NT2/D1 (cell line): ENCODE results near the gene CD38.
"Not testable (repeated sequence)": the region's sequence is repeated elsewhere in the genome, so short reads cannot be mapped to it uniquely, and the experiment has no call there.

Experiments used
- DNase-seq: peaks from one replicate; pipeline ENCODE4 v3.0.0-alpha.2; 2011; ENCODE audit warnings: low read depth, low spot score
- H3K27me3 ChIP-seq: 2 replicates; pipeline ENCODE4 v1.6.0; 2011; ENCODE audit warnings: mild to moderate bottlenecking; ENCODE audit not compliant: insufficient read length, insufficient read depth
- H3K36me3 ChIP-seq: 2 replicates; pipeline ENCODE4 v1.6.1; 2011; ENCODE audit warnings: mild to moderate bottlenecking, low read length, mixed read lengths; ENCODE audit not compliant: insufficient read depth, insufficient read length
- H3K4me1 ChIP-seq: 2 replicates; pipeline ENCODE4 v1.5.1; 2011; ENCODE audit not compliant: insufficient read depth, insufficient read length
- H3K4me3 ChIP-seq: 2 replicates; pipeline ENCODE4 v1.5.1; 2011; ENCODE audit warnings: low read depth; ENCODE audit not compliant: insufficient read length
- H3K9ac ChIP-seq: 2 replicates; pipeline ENCODE4 v1.6.0; 2011; ENCODE audit warnings: low read depth; ENCODE audit not compliant: insufficient read length
- H3K9me3 ChIP-seq: 2 replicates; pipeline ENCODE4 v1.5.1; 2011; ENCODE audit warnings: mild to moderate bottlenecking, low read length; ENCODE audit not compliant: insufficient read depth
- SUZ12 ChIP-seq: IDR thresholded peaks from 2 replicates; pipeline ENCODE4 v1.6.1; 2011; ENCODE audit not compliant: insufficient read length, insufficient read depth; ENCODE audit errors: extremely low read depth
- YY1 ChIP-seq: IDR thresholded peaks from 2 replicates; pipeline ENCODE4 v1.6.1; 2011; ENCODE audit not compliant: insufficient read length, insufficient read depth
- ZNF274 ChIP-seq: IDR thresholded peaks from 2 replicates; pipeline ENCODE4 v1.6.1; 2011; ENCODE audit warnings: mild to moderate bottlenecking, low read depth, low read length

CD38 gene

DNA sequence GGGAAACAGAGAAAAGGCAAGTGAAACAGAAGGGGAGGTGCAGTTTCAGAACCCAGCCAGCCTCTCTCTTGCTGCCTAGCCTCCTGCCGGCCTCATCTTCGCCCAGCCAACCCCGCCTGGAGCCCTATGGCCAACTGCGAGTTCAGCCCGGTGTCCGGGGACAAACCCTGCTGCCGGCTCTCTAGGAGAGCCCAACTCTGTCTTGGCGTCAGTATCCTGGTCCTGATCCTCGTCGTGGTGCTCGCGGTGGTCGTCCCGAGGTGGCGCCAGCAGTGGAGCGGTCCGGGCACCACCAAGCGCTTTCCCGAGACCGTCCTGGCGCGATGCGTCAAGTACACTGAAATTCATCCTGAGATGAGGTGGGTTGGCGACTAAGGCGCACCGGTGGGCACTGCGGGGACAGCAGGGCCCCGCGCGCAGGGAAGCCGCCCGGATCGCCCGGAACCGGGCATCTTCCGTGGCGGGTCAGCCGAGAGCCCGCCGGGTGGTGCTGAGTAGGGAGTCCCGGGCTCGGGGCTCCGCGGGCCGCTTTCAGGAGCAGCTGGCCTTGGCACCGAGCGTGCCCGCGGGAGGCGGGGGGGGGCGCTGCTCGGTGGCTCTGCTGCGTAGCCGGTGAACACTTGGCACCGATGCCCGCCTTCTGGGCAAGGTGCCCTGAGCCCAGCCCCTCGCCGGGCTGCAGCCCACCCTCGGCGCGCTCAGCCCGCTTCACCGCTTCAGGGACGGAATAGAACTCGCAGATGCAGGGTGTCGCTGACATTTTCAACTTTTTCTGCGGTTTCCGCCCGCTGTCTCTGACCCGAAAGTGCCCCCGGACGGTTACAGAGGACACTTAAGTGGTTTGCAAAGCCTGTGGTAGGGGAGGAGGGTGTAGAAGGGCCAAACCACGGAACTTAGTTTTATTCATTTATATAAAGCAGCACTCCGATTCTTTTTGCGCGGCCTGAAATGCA is at the start of gene CD38:
Gene CD38 (plus strand): TSS at position 40 of the 953 bp plus-strand sequence. CDS start 87 bp downstream, at position 127.
- Histone ChIP-seq H3K9ac (peak within 1 kb of the TSS; percentile 68), H3K4me3 (peak within 1 kb of the TSS; percentile 65), H3K27me3 (peaks cover 63% of the 10 kb centered on the region), H3K4me1 (peaks cover 2% of the 10 kb centered on the region), H3K36me3 (no peaks in the 10 kb centered on the region), H3K9me3 (no peaks in the 10 kb centered on the region)
- no peak for DNase-seq
- TF ChIP-seq ZNF274 (no peak), YY1 (no peak), SUZ12 (peak; percentile 66)

DNA sequence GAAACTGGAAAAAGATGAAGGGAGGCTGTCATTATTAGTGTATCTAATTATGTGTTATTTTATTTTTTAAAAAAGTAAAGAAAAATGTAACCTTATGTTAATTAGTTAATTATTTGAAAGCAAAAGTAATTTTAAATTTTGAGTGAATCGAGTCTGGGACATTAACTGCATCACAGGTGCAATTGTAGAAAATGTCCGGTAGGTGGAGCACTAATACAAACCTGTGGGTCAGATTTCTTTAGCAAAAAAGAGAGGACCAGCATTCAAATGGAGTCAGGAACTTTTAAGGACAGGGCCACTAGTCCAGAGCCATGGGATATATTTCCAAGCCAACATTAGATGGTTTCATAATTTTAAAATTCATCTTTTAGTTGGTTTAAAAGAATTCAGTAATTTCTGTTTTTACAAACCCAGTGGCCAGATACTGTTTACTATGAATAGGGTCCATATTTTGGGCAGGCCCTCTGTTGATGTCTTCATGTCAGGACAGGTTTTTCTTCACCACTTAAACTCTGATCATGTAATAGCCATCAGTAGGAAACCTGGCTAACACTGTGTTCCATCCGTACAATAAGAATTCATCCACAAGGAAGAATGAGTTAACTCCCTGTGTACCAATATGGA is 48.1 kb upstream of the CD38 start:
- no peaks in the 10 kb centered on the region for H3K4me1 ChIP-seq
- no peak overlapping the region for H3K9ac ChIP-seq
- no peaks in the 10 kb centered on the region for H3K36me3 ChIP-seq
- peak; percentile 33 for DNase-seq
- H3K27me3 ChIP-seq = no peaks in the 10 kb centered on the region
- H3K9me3 ChIP-seq = peaks cover 6% of the 10 kb centered on the region; the same call in 1 of the 2 replicates
- TF ChIP-seq ZNF274 = no peak
- no peak for TF ChIP-seq YY1
- TF ChIP-seq SUZ12 = no peak
- H3K4me3 ChIP-seq = no peak overlapping the region

DNA sequence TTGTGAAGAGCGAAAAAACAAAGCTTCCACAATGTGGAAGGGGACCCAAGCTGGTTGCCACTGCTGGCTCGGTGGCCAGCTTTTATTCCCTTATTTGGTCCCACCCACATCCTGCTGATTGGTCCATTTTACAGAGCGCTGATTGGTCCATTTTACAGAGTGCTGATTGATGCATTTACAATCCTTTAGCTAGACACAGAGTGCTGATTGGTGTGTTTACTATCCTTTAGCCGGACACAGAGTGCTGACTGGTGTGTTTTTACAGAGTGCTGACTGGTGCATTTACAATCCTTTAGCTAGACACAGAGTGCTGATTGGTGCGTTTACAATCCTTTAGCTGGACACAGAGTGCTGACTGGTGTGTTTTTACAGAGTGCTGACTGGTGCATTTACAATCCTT is 45.1 kb upstream of the CD38 start:
- H3K4me3 ChIP-seq, H3K27me3 ChIP-seq, H3K9me3 ChIP-seq, DNase-seq, H3K4me1 ChIP-seq, H3K9ac ChIP-seq, H3K36me3 ChIP-seq: not testable (repeated sequence)

GRCh38 chr4:15735536-15735935 is 42.6 kb upstream of the CD38 start:
- Histone ChIP-seq H3K4me1 (no peaks in the 10 kb centered on the region), H3K27me3 (no peaks in the 10 kb centered on the region), H3K9ac (no peak overlapping the region), H3K9me3 (peaks cover 9% of the 10 kb centered on the region; the same call in 1 of the 2 replicates), H3K4me3 (no peak overlapping the region), H3K36me3 (no peaks in the 10 kb centered on the region)
- TF ChIP-seq SUZ12 (no peak), ZNF274 (no peak), YY1 (no peak)
- DNase-seq = no peak

- Histone ChIP-seq H3K9ac (no peak overlapping the region), H3K36me3 (no peaks in the 10 kb centered on the region), H3K9me3 (peaks cover 19% of the 10 kb centered on the region), H3K27me3 (no peaks in the 10 kb centered on the region), H3K4me1 (no peaks in the 10 kb centered on the region), H3K4me3 (no peak overlapping the region)
- TF ChIP-seq SUZ12 = no peak
- no peak for TF ChIP-seq YY1
- TF ChIP-seq ZNF274 = no peak
- no peak for DNase-seq
These were observed 41.5 kb upstream of the CD38 start for GRCh38 chr4:15736514-15737050.

- Histone ChIP-seq H3K27me3 (no peaks in the 10 kb centered on the region), H3K9me3 (peaks cover 26% of the 10 kb centered on the region), H3K4me1 (no peaks in the 10 kb centered on the region), H3K4me3 (no peak overlapping the region), H3K36me3 (no peaks in the 10 kb centered on the region), H3K9ac (no peak overlapping the region)
- TF ChIP-seq YY1 (no peak), ZNF274 (no peak), SUZ12 (no peak)
- no peak for DNase-seq
These were observed 40.9 kb upstream of the CD38 start for GRCh38 chr4:15737255-15737654.

DNA sequence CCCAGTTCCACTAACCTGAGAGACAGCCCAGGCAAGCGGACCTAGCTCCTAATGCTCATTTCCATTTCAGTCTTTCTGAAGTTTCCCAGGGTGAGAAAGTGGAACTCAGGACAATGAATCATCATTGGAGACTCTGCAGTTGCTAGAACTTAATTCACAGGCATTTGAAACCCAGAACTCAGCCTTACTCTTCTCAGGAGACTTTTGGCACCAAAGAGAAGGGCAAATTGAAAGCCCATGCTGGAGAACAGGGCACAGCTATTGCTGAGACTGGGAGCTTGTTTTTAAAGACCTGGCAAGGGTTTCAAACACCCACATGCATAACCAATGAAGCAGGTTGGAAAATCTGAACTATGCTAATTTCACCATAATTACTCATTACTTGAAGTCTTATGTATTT is 39.3 kb upstream of the CD38 start:
- Histone ChIP-seq H3K4me3 (no peak overlapping the region), H3K27me3 (no peaks in the 10 kb centered on the region)

More for the DNA sequence above, 39.3 kb upstream of the CD38 start:
- DNase-seq = no peak
- no peaks in the 10 kb centered on the region for H3K4me1 ChIP-seq
- H3K36me3 ChIP-seq = no peaks in the 10 kb centered on the region
- TF ChIP-seq YY1 (no peak), SUZ12 (no peak), ZNF274 (no peak)
- H3K9me3 ChIP-seq = peaks cover 35% of the 10 kb centered on the region
- no peak overlapping the region for H3K9ac ChIP-seq
